ENCODE results near the gene MALRD1.

GRCh38 chr10:19332304-19332703 is 283.7 kb downstream of the MALRD1 start:
- TF ChIP-seq POLR2AphosphoS5 (IDR thresholded peaks at IDR 0.05) (no peak), CTCF (IDR thresholded peaks at IDR 0.05 in 8 of 11, conservative IDR thresholded peaks at IDR 0.05 in 3 of 11) (no peak)
